ENCODE data around the gene OR7A10.

DNA sequence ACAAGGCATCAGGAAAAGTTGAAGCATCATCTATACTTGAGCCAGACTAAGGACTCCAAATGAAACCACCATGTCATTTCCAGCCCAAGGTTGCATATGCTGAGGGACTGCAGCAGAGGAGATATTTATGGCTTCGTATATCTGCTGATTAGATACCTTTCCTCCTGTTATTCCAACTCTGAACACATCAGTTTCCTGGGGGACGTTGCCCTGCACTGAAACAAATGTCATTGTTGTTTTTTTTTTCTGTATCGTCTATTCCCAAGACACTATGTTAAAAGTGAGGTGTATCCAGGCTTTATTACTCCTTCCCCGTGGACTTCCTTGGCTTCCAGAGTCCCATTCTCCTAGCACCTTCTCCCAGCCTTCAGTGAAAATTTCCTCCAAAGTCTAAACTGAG is 37.3 kb upstream of the OR7A10 start, which contains the start of gene OR7A17:
- TF ChIP-seq POLR2AphosphoS5 (IDR thresholded peaks at IDR 0.05; ENCODE audit: low read depth, low read length) (no peak), POLR2A (IDR thresholded peaks at IDR 0.05; ENCODE audit: low read depth, low read length) (no peak)
